ENCODE results near the gene TUBB8B. TPM values are rescaled to one million over a fixed set of nuclear protein-coding genes. Genes with fewer than 3 reads are reported as not detected.
"Not testable (repeated sequence)": the region's sequence is repeated elsewhere in the genome, so short reads cannot be mapped to it uniquely, and the experiment has no call there.

Gene TUBB8B
- total RNA-seq, result not detected

DNA sequence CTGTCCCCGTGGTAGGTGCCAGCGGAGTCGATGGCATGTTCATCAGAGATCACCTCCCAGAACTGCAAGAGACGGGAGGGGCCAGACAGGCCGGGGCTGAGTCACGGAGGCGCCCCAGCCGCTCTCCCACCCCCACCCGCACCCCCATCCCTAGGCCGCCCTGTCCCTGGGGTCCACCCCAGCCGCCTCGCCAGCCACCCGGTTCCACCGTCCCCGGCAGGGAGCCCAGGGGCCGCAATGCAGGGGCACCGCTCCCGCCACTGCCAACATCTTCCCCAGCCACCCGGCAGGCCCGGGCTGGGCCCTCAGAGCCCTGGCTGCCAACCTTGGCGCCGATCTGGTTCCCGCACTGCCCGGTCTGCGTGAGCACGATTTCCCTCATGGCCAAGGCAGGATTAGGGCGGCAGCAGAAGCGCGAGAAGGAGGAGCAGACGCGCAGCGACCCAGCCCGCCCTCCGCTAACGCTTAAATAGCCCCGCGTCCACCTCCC is at the start of gene TUBB8B:
TSS of gene TUBB8B (minus strand) at position 440 of the 490 bp plus-strand sequence. CDS start at position 382, 58 bp downstream.
- POLR2A ChIA-PET; H3K9me3 Mint-ChIP-seq; H3K4me1 Mint-ChIP-seq; H3K36me3 Mint-ChIP-seq (ENCODE audit: low read depth); DNase-seq; H3K27ac Mint-ChIP-seq; H3K4me3 Mint-ChIP-seq; H3K27me3 Mint-ChIP-seq; CTCF ChIA-PET: not testable (repeated sequence)

DNA sequence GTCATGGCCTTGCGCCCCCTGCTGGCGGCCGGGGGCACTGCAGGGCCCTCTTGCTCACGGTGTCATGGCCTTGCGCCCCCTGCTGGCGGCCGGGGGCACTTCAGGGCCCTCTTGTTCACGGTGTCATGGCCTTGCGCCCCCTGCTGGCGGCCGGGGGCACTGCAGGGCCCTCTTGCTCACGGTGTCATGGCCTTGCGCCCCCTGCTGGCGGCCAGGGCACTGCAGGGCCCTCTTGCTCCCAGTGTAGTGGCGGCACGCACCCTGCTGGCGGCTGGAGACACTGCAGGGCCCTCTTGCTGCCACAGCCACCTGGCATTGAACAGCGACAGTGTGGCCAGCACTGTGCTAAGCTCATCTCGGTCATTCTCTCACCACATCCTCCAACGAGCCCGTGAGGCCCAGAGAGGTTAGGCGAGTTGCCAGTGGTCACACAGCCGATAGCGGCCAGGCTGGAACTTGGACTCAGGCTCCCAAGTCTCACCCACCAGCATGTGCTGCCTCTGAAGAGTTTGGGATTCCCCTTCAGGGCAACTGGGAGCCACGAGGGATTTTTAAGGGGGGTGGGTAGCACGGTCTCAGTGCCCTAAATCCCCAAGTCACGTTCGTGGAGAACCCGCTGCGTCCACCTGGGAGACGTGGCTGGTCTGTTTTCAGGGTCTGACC is 48.0 kb upstream of the TUBB8B start:
- POLR2A ChIA-PET; H3K27me3 Mint-ChIP-seq; H3K36me3 Mint-ChIP-seq (ENCODE audit: low read depth); H3K4me1 Mint-ChIP-seq; H3K27ac Mint-ChIP-seq; H3K4me3 Mint-ChIP-seq; CTCF ChIA-PET; H3K9me3 Mint-ChIP-seq: not testable (repeated sequence)
- DNase-seq, result peak; percentile 50

DNA sequence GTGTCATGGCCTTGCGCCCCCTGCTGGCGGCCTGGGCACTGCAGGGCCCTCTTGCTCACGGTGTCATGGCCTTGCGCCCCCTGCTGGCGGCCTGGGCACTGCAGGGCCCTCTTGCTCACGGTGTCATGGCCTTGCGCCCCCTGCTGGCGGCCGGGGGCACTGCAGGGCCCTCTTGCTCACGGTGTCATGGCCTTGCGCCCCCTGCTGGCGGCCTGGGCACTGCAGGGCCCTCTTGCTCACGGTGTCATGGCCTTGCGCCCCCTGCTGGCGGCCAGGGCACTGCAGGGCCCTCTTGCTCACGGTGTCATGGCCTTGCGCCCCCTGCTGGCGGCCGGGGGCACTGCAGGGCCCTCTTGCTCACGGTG is 47.3 kb upstream of the TUBB8B start:
- H3K4me3 Mint-ChIP-seq; CTCF ChIA-PET; H3K9me3 Mint-ChIP-seq; H3K4me1 Mint-ChIP-seq; DNase-seq; H3K27me3 Mint-ChIP-seq; H3K36me3 Mint-ChIP-seq (ENCODE audit: low read depth); POLR2A ChIA-PET; H3K27ac Mint-ChIP-seq: not testable (repeated sequence)

- H3K4me1 Mint-ChIP-seq; H3K36me3 Mint-ChIP-seq (ENCODE audit: low read depth); CTCF ChIA-PET; DNase-seq; H3K4me3 Mint-ChIP-seq; H3K27me3 Mint-ChIP-seq; H3K9me3 Mint-ChIP-seq; POLR2A ChIA-PET: not testable (repeated sequence)
- peak overlapping the region; percentile 16 for H3K27ac Mint-ChIP-seq
These were observed 46.8 kb upstream of the TUBB8B start for GRCh38 chr18:96101-96766.

DNA sequence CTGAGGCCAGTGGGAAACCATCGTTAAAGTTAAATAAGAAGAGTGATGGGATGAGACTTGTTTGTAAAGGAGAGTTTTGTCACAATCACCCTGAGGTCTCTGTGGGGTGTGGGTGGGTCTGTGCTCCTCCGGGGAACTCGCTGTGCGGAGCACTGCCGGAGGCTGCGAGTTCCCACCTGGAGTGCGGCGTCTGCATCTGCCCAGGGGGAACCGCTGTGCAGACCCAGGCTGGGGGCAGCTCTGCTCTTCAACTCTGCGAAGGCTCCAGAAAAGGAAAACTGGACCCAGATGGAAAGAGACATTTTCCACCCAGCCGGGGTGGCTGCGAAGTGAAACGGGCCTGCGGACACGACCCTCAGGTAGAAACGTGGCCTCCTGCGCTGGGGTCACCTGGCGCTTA is 46.2 kb upstream of the TUBB8B start:
- CTCF ChIA-PET; H3K27me3 Mint-ChIP-seq; H3K9me3 Mint-ChIP-seq; H3K4me3 Mint-ChIP-seq; H3K4me1 Mint-ChIP-seq; H3K36me3 Mint-ChIP-seq (ENCODE audit: low read depth); DNase-seq; POLR2A ChIA-PET; H3K27ac Mint-ChIP-seq: not testable (repeated sequence)

GRCh38 chr18:93897-94408 is 44.5 kb upstream of the TUBB8B start:
- DNase-seq; H3K4me3 Mint-ChIP-seq; POLR2A ChIA-PET; H3K36me3 Mint-ChIP-seq (ENCODE audit: low read depth); H3K4me1 Mint-ChIP-seq; H3K9me3 Mint-ChIP-seq; CTCF ChIA-PET; H3K27me3 Mint-ChIP-seq; H3K27ac Mint-ChIP-seq: not testable (repeated sequence)

DNA sequence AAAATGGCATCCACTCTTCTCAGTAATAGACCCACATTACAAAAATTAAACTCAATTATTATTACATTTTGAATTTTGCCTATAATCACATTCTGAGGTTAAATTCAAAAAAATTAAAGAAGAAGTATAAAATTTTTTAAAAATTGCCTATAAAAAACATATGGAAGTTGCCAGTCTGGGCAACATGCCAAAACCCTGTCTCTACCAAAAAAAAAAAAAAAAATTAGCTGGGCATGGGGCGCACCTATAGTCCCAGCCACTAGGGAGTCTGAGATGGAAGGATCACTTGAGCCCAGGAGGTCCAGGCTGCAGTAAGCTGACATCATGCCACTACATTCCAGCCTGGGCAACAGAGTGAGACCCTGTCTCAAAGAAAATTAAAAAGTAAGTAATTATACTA is 42.1 kb upstream of the TUBB8B start:
- POLR2A ChIA-PET, CTCF ChIA-PET: not testable (repeated sequence)

DNA sequence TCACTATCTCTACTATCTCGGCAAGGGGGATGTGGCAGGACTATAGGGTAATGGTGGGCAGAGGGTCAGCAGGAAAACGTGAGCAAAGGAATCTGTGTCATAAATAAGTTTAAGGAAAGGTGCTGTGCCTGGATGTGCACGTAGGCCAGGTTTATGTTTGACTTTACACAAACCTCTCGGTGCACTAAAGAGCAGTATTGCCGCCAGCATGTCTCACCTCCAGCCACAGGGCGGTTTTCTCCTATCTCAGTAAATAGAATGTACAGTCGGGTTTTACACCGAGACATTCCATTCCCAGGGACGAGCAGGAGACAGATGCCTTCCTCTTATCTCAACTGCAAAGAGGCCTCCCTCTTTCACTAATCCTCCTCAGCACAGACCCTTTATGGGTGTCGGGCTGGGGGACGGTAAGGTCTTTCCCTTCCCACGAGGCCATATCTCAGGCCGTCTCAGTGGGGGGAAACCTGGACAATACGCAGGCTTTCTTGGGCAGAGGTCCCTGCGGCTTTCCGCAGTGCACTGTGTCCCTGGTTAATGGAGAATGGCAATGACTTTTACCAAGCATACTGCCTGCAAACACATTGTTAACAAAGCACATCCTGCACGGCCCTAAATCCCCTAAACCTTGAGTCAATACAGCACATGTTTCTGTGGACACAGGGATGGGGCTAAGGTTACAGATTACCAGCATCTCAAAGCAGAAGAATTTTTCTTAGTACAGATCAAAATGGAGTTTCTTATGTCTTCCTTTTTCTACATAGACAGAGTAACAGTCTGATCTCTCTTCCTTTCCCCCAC is 41.2 kb upstream of the TUBB8B start:
- H3K27ac Mint-ChIP-seq; DNase-seq; H3K9me3 Mint-ChIP-seq; H3K4me1 Mint-ChIP-seq; H3K36me3 Mint-ChIP-seq (ENCODE audit: low read depth); POLR2A ChIA-PET; H3K4me3 Mint-ChIP-seq; H3K27me3 Mint-ChIP-seq; CTCF ChIA-PET: not testable (repeated sequence)

More for the DNA sequence above, 42.1 kb upstream of the TUBB8B start:
- not testable (repeated sequence) for H3K27me3 Mint-ChIP-seq; H3K9me3 Mint-ChIP-seq; H3K4me1 Mint-ChIP-seq; H3K27ac Mint-ChIP-seq; H3K4me3 Mint-ChIP-seq; H3K36me3 Mint-ChIP-seq (ENCODE audit: low read depth); DNase-seq

DNA sequence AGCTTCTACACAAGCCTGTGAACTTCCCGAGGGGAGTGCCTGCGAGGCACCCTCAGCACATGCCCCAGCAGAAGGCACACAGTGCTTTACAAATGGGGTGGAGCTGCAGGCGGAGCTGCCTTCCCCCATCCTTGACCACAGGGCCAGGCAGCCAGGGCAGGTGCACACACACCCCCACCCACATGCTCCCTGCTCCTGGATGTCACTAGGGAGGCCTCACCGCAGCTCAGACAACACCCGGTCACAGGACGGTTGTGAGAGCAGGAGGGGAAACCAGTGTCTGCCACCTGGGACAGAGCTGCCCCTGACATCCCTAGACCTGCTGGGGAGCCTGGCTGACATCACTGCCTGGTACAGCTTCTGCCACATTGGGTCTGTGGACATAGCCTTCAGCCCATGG is 39.7 kb upstream of the TUBB8B start:
- POLR2A ChIA-PET; DNase-seq; H3K4me1 Mint-ChIP-seq; H3K27ac Mint-ChIP-seq; H3K4me3 Mint-ChIP-seq; H3K9me3 Mint-ChIP-seq; H3K27me3 Mint-ChIP-seq; H3K36me3 Mint-ChIP-seq (ENCODE audit: low read depth): not testable (repeated sequence)
- CTCF ChIA-PET, result interaction anchor here (0.6 kb wide), 1 partner anchor 157 kb away, joined by 5 read pairs; no protein-coding TSS in a partner anchor

- H3K27ac Mint-ChIP-seq; H3K4me1 Mint-ChIP-seq; CTCF ChIA-PET; H3K4me3 Mint-ChIP-seq; H3K27me3 Mint-ChIP-seq; H3K9me3 Mint-ChIP-seq; DNase-seq; POLR2A ChIA-PET; H3K36me3 Mint-ChIP-seq (ENCODE audit: low read depth): not testable (repeated sequence)
These were observed 35.4 kb upstream of the TUBB8B start for GRCh38 chr18:84801-85200.

DNA sequence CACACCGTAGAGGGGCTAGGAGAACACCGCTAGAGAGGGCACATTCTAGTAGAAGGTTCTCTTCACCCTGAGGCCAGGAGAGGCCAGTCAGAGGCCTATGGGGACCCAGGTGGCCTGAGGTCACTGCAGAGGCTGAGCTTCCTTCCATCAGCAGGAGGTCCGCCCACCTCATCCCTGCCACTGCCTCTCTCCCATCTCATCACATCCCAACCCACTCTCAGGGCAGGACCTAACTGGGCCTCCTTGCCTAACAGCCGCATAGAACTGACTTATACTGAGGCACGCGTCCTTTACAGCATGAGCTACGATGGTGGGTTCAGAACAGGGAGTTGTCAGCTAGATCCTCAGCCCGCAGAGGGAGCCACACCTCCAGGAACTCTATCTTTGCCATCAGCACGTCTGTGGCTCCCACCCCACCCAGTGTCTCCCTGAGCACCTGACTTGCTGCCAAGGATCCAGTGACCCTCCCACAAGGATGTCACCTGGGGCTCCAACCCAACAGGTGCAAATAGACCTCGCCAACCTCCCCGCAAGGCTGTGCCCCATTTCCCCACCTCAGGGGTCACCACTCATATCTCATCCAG is 33.3 kb upstream of the TUBB8B start:
- H3K9me3 Mint-ChIP-seq; H3K4me3 Mint-ChIP-seq; H3K27ac Mint-ChIP-seq; DNase-seq; H3K27me3 Mint-ChIP-seq; H3K36me3 Mint-ChIP-seq (ENCODE audit: low read depth); POLR2A ChIA-PET; CTCF ChIA-PET; H3K4me1 Mint-ChIP-seq: not testable (repeated sequence)

DNA sequence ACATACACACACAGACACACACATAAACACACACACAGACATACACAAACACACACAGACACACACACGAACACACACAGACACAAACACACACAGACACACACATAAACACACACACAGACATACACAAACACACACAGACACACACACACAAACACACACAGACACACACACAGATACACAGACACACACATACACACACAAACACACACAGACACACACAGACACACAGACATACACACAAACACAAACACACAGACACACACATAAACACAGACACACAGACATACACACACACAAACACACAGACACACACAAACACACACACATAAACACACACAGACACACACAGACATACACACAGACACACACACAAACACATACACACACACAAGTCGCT is 31.5 kb upstream of the TUBB8B start:
- DNase-seq; H3K36me3 Mint-ChIP-seq (ENCODE audit: low read depth); H3K4me3 Mint-ChIP-seq; POLR2A ChIA-PET; H3K27ac Mint-ChIP-seq; CTCF ChIA-PET; H3K9me3 Mint-ChIP-seq; H3K4me1 Mint-ChIP-seq; H3K27me3 Mint-ChIP-seq: not testable (repeated sequence)

GRCh38 chr18:80202-80601 is 30.8 kb upstream of the TUBB8B start:
- H3K27ac Mint-ChIP-seq; H3K36me3 Mint-ChIP-seq (ENCODE audit: low read depth); H3K27me3 Mint-ChIP-seq; POLR2A ChIA-PET; CTCF ChIA-PET; H3K4me3 Mint-ChIP-seq; H3K9me3 Mint-ChIP-seq; DNase-seq; H3K4me1 Mint-ChIP-seq: not testable (repeated sequence)

Data from activated CD4-positive, alpha-beta memory T cell treated with anti-CD3 and anti-CD28 coated beads, Interleukin-2, amount 10 ng/mL, durations not matched to agents 7 days and 5 days (primary cell).